HG02798 (cell line): ENCODE data around the gene GRIK4.
A peak's percentile ranks its signal among the peaks of the same experiment; 100 is the strongest.

ENCODE experiments used
- ATAC-seq: cut with Tn5 transposase; IDR thresholded peaks from one replicate; pipeline ENCODE4 v1.9.1; 2021; ENCODE audit warnings: mild to moderate bottlenecking; ENCODE audit not compliant: unreplicated experiment, poor library complexity

The GRIK4 gene

DNA sequence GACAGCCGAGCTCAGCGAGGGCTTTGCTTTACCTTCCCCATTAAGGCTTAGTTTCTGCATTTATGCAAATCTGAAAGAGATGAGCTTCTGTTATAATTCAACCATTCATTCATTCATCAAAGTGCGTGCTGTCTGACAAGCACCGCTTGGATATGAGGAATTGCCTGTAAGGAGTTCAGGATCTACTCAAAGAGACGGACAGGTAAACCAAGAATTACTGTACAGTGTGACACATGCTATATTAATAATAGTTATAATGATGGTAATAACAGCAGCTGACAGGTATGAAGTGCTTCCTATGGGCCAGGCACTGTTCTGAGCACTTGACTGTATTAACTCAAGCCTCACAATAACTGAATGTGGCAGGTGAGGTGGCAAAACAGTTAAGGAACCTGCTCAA is 402.5 kb downstream of the GRIK4 start:
- ATAC-seq: no peak

DNA sequence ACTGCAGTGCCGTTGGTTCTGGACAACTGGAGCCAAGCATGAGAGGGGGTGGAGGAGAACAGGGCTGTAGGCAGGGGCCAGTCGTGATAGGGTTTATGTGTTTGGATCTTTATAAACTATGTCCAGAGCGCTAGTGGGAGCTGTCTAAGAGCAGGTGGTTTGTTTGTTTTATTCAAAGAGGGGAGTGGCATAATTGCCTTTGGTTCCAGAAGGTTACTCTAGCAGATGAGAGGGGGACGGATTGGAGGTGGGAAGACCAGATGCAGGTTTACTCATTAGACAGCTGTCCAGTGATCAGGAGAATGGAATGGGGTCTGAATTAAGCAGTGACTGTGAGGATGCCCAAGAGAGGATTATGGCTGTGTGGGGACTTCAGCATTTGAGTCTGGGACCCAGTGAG is 403.1 kb downstream of the GRIK4 start:
- no peak for ATAC-seq

DNA sequence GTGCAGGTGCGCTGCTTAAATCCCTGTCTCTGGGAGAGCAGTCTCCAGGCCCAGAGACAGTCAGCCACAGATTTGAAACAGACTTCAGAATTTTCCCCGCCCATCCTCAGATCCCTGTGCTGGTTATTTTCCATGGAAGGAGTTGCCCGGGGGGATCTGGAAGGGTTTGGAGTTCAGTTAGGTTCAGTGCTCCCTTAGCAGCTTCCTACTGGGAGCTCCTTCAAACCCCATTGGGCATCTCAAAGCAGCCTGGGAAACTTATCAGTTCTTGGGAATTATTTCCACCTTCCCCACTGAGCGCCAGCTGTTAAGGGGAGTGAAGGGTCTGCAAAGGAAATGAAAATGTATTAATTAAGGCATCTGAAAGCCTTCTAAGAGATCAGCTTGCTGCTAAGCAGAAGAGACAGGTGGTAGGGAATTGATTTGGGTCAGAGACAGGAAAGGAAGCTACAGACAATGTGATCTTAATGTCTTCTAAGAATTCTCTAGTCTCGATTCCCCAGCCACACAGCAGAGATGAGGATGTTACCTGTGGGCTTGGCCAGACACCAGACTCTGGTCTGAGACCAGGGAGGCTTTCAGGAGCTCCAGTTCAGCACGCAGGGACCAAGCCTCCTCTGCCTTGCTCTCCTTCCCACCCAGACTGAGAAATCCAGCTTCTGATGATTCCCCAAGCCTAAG is 406.2 kb downstream of the GRIK4 start:
- no peak for ATAC-seq

- ATAC-seq: no peak
These were observed 406.7 kb downstream of the GRIK4 start for GRCh38 chr11:120918257-120918656.

- no peak for ATAC-seq
These were observed 407.5 kb downstream of the GRIK4 start for GRCh38 chr11:120919045-120919444.

- ATAC-seq: no peak
These were observed 408.0 kb downstream of the GRIK4 start for GRCh38 chr11:120919566-120919965.

GRCh38 chr11:120923866-120924508 is 412.4 kb downstream of the GRIK4 start:
- ATAC-seq: no peak

DNA sequence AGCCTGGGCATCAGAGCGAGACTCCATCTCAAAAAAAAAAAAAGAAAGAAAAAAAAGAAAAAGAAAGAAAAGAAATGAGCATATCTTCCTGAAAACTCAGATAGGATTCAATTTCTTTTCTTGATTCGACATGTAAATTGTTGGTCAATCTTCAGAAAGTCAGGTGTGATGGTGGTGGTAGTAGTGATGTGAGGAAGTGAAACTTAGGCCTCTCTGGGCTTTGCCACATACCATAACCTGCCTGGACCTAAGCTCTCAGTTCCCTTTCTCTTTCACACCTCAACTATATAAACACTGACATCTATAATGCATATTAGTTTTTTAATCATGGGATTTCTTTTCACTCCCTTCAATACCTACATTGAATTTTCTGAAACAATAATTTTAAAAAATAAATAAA is 414.4 kb downstream of the GRIK4 start:
- peak; percentile 99 for ATAC-seq

DNA sequence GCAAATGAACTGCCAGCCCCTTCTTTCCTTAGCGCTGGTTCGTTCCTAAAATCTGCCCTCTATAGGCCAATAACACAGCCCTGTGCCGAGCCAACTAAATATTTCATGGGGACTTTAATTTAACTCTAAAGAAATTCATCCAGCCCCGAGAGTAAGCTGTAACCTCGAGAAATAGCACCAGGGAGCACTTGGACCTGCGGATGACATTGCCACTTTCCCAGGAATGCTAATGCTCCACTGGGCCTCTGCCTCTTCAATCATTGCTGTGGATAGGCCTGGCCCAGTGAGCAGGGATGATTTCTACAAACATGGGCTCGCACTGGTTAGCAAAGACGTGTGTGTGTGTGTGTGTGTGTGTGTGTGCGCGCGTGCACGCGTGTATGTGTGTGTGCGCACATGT is 417.1 kb downstream of the GRIK4 start:
- ATAC-seq: no peak

DNA sequence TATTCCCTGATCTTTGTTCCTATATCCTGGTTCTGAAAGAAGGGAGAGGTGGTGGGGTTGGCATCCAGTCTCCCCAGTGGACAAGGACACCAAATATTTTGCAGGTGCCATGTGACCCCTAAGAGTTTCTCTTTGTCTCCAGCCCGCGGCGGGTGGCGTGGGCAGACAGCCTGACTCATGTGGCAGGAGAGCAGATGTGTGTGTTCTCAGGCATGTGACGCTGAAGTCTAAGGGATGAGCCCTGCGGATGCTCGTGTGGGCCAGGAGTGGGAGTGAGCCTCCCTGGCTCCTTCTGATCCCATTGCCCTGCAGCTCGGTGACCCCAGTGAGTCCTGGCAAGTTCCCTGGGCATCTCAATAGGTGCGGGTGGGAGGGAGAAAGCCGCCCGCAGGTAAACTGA is 417.5 kb downstream of the GRIK4 start:
- no peak for ATAC-seq

DNA sequence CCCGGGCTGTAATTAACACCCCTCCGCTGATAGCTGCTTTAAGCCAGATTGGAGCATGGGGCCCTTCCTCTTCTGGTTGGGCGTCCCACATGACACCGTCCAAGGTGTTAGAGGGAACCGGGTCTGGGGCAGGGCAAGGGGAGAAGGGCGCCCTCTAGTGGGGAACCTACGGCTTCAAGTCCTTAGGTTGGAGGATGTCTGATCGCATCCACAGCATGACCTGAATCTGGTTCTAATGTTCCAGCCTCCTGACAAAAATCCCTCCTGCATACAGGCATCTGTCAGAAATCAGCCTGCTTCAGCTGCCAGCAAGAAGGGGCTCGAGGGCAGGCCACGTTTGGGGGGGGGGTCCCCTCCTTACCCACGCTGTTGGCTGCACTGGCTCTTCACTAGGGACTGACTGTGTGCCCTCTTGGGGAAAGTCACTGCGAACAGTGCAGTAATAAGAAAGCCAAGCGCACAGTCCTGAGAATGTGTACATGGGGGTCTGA is 418.2 kb downstream of the GRIK4 start:
- ATAC-seq: peak; percentile 38

DNA sequence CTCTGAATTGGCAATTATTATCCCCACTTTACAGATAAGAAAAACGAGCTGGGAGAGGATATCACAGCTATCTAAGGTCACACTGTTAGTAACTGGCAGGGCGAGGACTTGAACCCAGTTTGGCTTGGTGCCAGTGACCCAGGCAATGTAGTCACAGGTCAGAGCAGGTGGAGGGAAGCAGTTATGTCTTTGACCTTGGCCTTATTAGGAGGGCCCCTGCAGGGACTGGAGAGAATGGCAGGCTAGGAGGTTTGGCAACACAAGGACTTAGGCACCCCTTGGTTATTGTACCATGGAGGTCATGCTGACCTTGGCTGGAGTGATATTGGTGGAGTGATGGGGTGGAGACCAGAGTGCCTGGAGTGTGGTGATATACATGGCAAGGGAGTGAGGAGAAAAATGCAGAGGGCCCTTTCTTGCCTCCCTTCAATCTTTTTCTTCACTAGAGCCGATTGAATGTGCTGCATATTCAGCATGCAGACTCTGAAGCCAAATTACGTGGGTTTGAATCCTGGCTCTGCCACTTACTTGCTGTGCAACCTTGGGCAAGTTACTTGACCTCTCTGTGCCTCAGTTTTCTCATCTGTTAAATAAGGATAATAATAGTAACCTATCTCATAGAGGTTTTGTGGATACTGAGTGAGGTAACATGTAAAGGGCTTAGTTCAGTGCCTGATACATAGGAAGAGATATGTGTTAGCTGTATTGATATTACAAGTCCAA is 419.7 kb downstream of the GRIK4 start:
- ATAC-seq: no peak

DNA sequence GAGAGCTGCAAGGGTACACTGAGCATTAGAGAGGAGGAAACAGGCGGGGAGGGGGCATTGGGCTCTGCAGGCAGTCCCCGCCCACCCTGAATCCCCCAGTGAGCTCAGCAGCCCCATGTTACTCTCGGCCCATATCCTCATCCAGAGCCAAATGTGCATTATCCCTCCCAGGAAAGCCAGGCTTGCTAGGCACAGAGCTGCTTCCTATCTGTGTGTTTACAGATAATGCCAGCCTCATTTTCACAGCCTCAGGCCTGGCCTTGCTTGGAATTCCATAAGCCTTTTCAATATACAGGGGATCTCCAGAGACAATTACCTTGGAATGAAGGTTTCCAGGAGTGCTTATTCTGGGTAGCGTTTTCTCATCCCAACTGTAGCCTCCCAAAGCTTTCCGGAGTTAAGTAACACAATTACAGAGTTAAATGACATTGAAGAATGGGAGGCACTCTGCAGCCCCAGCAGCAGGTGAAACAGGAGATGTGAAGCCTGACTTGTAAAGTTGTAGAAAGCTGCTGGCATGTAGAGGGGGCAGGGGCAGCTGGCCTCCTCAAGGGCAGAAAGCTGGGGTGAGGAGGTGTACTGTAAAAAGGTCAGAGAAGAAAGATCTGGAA is 420.9 kb downstream of the GRIK4 start:
- ATAC-seq: no peak

DNA sequence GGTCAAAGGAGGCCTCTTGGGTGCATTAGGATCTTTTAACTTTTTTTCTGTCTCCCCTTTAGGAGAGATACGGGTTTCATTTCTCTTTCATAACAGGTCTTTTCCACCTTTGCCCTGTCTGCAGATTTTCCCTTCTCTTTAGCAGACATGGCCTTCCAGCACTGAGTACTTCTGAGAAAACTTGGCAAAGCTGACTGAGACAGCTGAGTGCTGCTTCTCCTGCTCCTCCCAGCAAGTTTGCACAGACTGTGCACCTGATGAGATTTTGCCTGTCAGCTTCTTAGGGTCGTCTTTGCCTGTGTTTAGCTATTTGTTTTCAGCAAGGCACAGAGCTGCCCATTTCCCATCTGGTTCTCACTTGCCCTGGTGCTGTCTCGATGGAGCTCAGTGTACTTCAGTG is 424.8 kb downstream of the GRIK4 start:
- ATAC-seq: no peak

DNA sequence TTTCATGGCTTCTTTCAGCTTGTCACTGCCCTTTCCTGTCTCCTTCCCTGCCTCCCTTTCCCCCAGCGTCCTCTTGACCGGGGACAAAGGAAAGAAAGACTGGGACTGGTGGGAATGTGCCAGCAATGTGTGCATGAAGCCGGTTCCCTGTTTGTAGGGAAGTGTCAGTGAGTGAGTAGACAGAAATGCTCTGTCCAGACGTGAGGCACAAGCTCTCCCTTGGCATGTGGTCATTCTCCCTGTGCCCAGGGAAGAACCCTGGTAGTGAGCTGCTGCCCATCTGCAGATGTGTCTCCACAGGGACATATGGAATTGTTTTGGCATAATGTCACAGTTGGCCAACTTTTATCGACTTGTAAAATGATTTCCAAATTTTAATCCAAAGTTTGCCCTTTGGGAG is 426.0 kb downstream of the GRIK4 start:
- no peak for ATAC-seq

DNA sequence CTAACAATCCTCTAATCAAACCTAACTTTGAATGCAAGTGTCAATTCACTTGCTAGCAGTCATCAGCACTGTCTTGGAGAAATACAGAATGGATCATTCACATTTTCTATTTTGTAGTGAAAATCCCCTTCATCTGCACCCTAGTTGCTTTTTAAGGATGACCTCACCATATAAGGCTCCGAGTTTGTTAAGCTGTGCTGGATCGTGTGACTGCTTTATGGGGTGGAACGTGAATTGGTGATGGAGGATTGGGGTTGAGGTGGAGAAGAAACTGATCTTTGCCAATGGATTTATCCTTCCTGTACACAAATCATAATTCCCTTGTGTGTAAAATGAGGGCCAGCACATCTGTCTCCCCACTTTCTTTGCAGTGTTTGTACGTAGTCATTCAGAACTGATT is 426.7 kb downstream of the GRIK4 start:
- no peak for ATAC-seq

DNA sequence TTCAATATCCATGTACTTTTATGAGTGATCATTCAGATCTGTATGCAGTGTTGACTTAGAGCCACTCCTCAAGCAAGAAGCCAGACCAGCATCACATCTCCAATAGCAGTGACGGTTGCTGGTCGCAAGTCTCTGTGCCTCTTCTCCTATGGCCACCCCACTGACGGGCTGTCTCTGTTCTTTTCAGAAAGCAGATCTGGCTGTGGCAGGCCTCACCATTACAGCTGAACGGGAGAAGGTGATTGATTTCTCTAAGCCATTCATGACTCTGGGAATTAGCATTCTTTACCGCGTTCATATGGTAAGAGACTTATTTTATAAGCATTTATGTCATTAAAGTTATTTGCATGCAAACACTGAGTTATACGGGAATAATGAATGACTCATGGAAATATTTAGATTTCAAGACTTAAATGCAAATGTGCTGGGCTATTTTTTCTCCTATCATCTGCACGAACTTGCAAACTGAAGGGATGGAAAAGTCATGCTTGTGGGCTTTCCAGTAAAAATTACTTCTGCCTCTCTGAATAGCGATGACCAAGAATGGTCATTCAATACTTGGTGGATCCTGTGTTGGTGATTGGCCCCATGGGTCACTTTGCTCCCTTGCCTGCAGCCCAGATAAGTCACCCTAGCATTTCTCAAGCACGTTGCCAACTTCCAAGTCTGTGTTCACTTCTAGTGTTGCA is 428.8 kb downstream of the GRIK4 start:
- ATAC-seq: no peak

- no peak for ATAC-seq
These were observed 429.5 kb downstream of the GRIK4 start for GRCh38 chr11:120941000-120941399.

DNA sequence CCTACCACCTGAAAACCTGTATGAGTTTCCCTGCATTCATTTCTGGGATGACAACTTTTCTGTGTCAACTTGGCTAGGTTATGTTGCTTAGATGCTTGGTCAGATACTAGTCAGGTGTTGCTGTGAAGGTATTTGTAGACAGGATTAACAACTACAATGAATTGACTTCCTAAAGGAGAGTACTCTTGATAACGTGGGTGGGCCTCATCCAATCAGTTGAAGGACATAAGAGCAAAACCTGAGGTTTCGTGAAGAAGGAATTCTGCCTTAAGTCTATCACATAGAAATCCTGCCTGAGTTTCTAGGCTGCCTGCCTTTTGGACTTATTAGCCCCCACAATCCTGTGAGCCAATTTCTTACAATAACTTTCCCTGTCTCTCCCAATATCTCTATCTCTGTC is 431.2 kb downstream of the GRIK4 start:
- ATAC-seq: no peak

DNA sequence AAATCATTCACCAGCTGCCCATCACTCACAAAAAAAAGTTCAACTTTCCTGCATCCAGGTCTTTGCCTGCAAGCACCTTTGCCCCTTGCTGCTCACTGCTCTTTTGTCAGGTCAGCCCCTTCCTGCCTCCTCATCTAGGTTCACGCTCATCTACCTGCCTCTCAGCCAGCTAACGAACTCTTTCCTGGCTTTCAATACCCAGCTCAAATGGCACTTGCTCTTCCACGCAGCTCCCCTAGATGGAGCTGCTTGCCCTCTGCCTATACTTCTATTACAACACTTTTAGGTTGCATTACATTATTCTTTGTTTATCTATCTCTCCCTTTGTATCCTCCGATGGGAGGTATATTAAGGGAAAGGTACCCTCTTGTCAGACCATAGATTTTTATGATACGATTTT is 433.5 kb downstream of the GRIK4 start:
- no peak for ATAC-seq

DNA sequence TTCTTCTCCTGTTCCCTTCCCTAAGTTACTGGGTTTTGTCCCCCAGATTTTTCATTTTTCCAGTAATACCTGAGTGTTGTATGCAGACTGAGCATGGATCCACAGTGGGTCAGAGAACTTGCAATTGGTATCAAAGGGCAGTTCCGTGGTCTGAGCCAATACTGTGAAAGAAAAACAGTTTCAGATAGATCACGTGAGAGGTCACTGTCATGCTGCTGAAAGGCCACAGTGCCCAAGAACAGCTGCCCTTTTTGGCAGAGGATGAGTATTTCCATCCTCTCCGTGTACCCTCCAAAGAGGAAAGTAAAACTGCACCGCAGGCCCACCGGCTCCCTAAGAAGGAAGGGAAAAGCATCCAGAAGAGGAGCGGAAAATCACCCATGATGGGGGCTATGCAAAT is 439.3 kb downstream of the GRIK4 start:
- no peak for ATAC-seq
